NCI-H146 (cell line): ENCODE results near the gene TEDC1.

Experiments used
- DNase-seq: peaks from one replicate; lab custom pipeline; 2025; lab: John Stamatoyannopoulos, UW

The TEDC1 gene

GRCh38 chr14:105484069-105484996 is 6.7 kb upstream of the TEDC1 start:
- no peak for DNase-seq

- no peak for DNase-seq
Observed at GRCh38 chr14:105484997-105485393, 6.1 kb upstream of the TEDC1 start.

DNA sequence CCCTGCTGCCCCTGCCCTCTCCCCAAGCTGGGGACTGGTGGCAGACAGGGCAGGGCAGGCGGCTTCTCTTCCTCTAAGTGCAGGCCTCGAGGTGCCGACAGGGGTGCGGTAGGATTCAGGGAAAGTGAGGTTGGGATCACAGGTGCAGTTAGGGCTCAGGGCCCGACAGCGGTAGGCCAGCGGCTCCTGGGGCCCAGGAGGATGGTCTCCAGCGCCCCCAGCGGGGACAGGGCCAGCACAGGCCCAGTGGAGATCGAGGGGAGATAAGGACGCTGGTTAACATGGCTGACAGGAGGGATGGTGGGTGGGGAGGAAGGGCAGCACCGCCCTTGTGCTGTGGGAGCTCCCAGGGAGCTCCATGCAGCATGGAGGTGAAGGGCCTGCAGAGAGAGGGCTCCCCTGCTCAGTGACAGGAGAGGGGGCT is 5.3 kb upstream of the TEDC1 start:
- peak; percentile 84 for DNase-seq

- DNase-seq, result no peak
Observed at GRCh38 chr14:105486163-105486973, 4.7 kb upstream of the TEDC1 start, which contains the start of gene CRIP1. CRIP1 (plus strand) TSS chr14:105486886; CDS start chr14:105487260, 374 bp downstream.

GRCh38 chr14:105486974-105487448 is 4.0 kb upstream of the TEDC1 start:
- peak; percentile 61 for DNase-seq

DNA sequence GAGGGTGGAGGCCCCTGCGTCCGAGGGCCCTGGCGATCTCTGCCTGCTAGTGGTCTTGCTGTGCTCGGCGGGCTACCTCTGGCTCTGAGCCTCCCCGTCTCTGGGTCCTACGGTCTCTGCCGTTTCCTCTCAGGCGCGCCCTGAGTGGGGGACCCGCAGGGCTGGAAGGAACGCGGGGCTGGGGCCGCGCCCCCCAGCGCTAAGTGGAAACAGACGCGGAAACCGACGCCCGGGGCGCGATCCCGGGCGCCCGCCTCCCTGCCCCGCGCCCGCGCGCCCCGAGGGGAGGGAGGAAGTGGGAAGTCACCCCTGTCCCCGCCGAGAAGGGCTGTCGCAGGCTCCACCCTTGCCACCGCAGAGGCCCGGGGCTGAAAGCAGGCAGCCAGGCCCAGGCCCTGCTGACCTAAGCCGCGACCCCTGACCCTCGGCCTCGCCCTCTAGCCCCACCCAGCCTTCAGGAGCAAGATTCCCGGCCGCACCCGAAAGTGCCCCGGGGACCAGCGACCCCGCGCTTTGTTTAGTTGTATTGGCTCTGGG is 3.5 kb upstream of the TEDC1 start:
- DNase-seq, result peak; percentile 54

DNA sequence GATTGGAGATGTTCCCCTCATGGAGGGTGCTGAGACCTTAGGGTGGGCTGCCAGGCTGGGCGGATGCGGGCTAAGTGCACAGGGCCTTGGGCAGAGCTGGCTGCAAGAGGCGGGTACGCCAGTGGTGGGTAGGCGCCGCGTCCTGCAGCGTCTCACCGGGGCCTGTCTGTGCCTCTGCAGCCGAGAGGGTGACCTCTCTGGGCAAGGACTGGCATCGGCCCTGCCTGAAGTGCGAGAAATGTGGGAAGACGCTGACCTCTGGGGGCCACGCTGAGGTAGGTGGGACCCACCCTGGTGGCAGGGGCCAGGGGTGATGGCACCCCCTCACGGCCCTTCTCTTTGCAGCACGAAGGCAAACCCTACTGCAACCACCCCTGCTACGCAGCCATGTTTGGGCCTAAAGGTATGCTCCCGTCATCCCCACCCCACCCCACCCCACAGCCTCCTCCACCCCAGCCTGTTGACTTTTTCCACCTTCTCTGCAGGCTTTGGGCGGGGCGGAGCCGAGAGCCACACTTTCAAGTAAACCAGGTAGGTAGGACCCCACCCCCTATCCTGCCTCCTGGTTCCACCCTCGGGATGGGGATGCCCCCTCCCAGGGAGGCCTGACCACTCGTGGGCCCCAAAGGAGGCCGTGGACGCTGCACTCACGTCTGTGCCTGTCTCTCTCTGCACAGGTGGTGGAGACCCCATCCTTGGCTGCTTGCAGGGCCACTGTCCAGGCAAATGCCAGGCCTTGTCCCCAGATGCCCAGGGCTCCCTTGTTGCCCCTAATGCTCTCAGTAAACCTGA is 2.9 kb upstream of the TEDC1 start:
- DNase-seq, result no peak

DNA sequence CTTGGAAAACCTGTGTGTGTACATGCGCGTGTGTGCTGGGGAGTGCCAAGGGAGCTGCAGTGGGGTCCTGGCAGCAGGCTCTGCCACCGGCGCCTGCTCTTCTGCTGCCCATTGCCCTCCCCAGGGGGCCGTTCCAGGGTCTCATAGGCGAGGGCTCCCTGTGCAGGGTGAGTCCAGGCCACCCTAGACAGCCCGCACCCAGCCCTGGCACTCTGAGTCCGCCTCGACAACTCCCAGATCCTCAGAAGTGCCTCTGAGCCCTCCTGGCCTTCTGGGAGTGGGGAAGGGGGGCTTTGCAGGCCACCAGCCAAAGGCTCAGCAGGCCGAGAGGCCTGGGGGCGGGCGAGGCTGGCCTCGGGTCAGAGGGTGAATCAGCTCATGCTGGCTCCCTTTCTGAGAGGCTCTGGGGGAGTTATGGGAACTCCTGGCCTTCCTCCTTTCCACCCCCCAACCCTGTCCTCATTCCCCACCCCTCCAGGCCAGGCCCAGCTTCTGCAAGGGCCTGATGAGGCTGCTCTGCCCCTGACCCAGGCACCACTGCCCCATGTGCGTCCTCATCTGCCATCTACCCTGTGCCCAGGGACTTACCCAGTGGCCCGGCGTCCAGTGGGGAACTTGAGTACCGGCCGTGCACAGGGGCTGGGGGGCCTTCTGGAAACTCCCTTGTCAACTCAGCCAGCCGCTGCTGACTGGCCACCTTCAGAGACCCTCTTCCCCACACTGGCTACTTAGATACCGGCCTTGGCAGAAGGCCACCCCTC is 2.1 kb upstream of the TEDC1 start:
- no peak for DNase-seq

DNA sequence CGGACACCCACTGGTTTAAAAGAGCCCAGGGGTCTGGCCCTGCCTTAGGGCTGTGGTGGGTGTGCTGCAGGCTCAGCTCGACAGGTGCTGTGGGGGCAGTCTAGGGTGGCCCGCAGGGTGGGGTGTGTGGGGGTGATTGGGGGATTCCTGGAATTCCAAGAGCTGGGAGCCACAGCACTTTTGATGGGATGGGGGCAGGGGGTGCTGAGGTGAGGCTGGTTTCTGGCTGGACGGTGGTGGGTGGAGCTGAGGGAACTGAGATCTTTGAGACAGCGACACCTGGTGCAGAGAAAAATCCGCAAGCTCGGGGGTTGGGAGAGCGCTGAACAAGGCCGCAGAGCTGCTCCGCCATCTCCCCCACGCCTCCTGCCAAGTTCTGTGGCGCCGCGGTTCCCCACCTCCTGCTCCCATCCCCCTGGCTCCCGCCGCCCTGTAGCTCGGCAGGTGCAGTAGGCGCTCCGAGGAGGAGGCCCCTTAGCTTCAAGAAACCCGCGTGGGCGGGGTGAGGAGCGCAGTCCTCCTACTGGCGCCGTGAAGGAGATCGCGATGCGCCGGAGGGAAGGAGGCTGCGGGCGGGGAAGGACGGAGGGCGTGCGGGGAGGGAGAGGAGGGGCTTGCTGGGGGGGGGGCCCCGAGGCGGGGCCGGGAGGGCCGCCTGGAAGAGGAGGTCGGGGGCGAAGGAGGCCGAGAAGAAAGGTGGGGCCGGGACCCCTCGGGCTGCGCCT is 1.3 kb upstream of the TEDC1 start:
- DNase-seq, result peak; percentile 94

DNA sequence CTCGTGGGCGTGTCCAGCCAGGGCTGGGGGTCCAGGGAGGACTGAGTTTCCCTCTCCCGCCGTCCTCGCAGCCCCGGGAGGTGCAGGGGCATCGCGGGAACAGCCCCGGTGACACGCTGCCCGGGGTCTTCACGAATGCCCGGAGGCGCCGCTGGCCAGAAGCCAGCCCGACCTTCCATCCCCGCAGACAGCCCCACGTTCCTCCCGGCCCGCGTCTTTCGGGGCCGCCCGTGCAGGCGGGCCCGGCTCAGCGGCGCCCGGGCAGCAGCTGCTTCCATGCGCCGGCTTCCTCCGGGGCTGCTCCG is 827 bp upstream of the TEDC1 start:
- no peak for DNase-seq

DNA sequence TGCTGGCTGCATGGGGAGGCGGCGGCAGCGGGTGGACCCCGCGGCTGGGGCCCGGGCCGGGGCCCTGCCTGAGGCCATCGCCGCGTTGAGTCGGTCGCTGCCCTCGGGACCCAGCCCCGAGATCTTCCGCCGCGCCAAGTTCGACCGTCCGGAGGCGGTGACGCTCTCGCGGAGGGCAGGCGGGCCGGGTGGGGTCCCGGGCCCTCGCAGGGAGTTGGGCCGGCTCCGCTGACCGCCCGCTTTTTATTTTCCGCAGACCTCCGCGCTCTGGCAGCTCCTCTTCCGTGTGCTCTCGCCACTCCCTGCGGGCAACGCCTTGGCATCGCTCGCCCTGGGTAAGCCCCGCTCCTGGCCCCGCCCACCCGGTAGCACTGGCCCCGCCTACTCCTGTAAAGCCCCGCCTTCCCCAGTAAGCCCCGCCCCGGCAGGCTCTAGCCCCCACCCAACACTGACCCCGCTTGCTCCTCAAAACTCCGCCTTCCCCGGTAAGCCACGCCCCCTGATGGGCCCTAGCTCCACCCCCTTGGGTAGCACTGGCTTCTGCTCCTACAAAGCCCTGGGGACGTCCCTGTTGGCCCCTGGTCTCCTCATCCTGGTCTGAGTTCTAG is 424 bp downstream of the TEDC1 start:
- DNase-seq, result peak; percentile 66

DNA sequence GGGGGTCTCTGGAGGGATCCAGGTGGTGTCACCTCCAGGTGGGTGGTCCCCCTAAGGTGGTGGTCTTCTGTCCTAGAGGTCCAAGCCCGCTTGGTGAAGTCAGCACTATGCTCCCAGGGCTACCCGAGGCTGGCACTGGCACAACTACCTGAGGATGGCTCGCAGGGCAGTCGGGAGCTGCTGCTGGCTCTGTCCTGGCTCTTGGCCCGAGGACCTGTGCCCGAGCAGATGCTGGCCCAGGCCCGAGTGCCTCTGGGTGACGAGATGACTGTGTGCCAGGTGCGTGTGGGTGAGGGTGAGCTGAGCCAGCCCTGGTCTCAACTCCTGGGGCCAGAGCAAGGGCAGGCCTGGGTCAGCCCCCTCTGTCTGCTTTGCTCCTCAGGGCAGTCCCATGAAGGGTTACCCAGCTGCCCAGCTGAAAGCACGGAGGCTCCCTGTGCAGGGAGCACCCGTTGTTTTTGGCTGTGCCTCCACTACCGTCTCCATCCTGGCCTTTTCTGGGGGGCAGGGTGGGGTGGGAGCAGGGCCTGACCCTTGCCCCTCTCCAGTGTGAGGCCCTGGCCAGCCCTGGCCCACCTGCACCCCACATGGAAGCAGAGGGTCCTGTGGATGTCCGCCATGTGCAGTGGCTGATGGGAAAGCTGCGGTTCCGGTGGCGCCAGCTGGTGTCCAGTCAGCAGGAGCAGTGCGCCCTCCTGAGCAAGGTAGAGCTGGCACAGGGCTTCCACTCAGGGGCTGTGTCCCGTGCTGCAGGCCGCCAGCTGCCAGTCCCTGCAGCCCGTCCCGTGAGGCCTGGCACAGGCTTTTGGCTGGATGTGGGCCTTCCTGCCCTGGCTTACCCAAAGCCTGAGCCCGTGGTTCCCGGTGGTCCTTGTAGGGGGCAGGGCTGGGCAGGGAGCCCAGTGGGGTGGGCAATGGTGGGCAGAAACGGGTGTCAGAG is 1.3 kb downstream of the TEDC1 start:
- no peak for DNase-seq

GRCh38 chr14:105492971-105493871 is 2.2 kb downstream of the TEDC1 start:
- no peak for DNase-seq

DNA sequence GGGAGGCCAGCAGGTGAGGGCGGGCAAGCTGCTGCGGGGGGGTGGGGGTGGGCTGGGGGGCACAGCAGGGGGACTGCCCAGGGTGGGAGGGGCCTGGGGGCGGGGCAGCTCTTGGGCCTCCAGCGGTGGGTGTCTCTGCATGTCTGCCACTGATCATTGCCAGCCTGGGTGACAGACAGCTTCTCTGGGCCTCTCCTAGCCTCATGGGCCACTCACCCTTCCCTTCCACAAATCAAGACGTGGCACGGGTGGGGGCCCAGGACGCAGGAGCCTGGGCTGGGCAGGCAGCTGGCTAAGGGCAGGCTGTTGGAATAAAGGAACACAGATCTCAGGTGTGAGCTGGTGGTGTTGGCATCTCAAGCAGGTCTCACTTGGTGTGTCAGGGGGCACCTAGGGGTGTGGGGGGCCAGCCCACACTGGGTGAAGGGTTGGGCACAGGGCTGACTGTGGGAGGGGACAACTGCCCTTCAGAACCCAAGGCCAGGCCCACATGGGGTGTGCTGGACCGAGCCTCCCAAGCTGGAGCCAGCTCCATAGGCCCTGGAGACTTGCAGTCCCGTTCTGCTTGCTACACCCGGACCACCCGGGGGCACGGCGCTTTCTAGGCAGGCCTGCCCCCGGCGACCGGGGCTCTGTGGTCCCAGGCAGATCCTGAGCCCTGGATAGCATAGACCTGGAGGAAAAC is 3.0 kb downstream of the TEDC1 start:
- no peak for DNase-seq

DNA sequence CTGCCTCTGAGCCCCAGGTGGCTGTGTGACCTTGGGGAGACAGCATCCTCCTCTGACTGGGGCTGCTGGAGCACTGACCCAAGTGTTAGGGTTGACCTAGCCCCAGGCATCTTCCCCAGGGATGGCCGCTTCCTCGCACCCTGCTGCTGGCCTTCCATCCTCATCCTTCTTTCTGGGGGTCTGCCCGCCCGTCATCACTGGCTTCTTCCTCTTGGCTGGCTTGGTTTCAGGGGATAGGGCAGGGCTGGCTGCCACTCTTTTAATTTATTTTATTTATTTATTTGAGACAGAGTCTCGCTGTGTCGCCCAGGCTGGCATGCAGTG is 3.5 kb downstream of the TEDC1 start:
- no peak for DNase-seq

DNA sequence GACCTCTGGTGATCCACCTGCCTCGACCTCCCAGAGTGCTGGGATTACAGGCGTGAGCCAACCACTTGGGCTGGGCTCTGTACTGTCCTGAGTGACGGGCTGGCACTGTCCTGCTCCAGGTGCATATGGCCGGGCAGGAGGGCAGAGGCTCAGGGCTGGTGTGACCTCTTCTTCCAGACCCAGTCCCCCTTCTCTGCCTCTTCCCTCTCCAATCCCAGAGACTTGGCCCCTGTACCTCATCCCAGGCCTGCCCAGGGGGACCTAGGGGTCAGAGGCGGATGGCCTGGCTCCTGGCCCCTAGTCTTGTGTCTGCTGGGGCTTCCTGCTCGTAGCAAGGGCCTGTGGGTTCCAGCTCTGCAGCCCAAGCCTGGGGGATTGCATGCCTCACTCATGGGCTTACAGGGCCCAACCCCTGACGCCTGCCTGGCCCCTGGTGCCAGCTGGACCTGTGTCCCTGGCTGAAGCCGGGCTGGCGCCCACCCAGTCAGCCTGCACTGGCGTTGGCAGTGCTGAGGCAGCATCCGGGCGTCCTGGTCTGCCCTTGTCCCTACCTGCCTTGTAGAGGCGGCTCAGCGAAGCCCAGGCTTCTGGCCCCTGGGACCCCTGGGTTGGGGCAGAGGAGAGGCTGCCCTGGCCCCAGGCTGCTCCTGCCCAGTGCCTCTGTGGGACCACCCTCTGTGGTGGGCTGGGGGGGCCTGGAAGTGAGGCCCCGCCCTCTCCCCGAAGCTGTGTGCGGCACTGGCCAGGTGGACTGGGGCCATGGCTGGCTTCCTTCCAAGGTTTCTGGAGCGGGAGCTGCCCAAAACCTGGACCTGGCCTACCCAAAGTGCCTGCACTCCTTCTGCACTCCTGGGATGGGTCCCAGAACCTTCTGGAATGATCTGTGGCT is 4.3 kb downstream of the TEDC1 start:
- no peak for DNase-seq
